Dermis microvascular lymphatic vessel endothelial cell (primary cell): Measurements from ENCODE around the gene ECEL1. TPM values are rescaled to one million over a fixed set of nuclear protein-coding genes. Genes with fewer than 3 reads are reported as not detected.
A peak's percentile ranks its signal among the peaks of the same experiment; 100 is the strongest.

Source experiments
- DNase-seq, 2 donors: peaks; one replicate each; pipeline versions ENCODE4 v3.0.0 to v3.0.0-alpha.2; 2010; ENCODE audit warnings: low read depth in 2 of 2
- total RNA-seq: library from RNA; depleted of rRNA; stranded (reverse); fragments of >200 nt; gene quantifications from 2 replicates; pipeline ENCODE4 v1.2.1, GENCODE V29; 2014

ECEL1 gene
- total RNA-seq, 1 donor from 2014 or later = not detected

DNA sequence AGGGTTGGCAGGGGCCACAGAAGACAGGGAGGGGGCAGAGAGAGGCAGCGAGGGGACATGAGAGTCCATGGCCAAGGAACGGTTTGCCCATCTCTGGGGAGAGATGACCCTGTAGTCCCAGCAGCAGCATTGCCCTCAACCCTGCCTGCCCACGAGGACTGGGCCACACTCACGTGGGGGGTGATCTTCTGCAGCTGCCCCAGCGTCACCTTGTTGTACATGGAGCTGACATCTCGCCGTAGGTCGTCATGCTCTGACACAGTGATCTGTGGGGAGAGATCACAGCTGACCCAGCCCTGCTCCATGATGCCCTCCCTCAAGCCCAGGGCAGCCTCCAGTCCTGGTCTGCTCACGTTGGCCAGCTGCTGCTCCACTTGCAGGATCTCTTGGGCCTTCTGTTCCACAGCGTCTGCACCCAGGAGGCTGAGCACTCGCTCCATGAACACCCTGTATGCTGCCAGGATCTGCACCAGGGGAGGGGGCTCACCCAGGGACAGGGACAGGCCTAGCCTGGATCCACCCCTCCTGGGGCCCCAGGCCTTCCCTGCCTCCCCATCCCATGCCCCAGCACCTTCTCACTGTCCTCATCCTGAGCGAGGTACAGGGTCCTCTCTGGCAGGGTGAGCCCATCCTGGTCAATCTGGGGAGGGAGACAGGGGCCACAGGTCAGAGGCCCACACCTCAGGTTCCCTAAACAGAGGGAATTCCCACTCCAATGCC, 2.8 kb downstream of the ECEL1 start:
- DNase-seq = no peak

DNA sequence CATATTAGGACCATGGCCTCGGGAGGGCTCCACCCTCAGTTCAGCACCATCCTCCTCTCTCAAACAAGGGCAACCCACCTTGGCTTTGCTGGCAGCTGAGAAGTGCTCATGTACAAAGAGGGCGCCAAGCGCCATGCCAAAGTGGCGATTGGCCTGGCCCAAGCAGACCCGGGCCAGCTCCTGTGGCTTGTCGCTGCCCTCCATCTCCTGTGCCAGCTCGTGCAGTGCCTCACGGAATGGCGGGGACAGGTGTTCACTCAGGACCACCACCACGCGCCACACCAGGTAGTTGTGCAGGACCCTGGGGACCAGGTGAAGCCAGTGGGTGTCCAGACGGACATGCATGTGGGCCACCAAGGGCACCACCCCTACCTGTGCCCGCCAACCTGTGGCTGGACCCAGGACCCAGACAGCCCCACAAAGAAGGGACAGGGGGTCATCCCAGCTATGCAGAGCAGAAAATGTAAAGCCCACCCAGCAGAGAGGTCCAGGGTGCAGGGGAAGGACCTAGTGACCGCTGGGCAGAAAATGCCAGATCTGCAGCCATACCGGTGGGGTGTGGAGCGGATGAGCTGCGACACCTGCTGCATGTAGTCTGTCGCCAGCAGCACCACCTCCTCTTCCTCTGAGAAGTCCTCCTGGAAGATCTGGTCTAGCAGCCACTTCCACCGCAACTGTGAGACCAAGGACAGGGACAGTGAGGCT, 3.6 kb downstream of the ECEL1 start:
- DNase-seq = no peak

DNA sequence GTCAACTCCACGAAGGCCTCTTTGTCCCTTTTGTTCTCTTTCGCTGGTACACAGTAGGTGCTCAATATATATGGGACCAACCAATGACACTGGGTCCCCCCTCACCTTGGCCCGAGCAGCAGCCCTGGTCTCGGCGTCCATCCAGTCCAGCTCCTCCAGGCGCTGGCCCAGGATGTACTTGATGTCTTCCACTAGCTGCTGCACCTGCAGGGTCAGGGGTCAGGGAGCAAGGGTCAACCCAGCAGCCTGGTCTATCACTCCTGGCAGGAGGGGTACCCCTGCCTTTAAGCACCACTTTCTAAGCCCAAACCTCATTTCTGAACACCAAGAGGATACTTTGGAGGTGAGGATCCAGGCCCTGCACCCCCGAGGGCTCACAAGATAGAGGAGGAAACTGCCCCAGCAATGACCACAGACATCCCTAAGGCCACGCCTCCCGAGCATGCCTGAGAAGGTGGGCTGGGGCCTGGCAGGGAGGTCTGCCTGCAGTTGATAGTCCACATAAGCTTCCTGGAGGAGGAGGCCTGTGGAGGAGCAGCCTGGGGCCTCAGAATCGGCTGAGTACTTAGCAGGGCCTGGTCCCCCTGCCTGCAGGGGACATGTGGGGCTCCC, 4.2 kb downstream of the ECEL1 start:
- no peak for DNase-seq

DNA sequence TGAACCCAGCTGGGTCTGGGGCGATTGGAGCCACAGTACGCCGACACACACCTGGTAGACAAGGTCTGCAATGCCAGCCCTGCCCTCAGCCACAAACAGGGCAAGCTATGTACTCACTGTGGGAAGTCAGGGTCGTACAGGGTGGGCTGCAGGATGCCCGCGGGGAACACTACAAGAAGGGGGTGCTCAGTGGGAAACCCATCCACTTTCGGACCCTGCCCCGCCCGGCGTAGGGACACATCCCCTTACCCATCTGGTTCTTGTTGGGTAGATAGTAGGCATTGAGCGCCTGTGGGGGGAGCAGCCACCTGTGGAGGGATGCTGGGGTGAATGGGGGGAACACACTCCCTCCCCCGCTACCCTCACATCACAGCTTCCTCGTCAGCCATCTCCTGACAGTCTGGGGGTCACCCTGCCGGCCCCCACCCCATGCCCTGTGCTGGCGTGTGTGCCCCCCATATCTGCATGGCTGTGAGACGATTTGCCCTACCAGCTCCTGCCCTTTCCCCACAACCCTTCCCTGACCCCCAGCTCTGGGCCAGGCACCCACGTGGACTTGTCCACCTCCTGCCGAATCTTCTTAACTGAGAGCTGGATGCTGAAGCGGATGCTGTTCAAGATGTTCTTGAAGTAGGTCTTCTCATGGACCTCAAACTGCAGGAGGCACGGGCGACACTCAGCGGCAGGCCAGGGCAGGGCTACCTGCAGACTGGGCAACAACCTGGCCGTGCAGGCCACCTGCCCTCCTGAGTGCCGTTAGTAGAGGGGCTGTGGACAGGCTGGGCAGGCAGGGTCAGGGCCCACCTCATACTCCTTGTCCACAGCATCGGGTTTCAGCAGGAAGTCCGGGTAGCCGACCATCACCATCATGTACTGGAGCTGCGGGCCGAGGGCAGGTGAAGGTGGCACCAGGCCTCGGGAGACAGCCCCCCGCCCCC, 5.1 kb downstream of the ECEL1 start:
- no peak for DNase-seq

DNA sequence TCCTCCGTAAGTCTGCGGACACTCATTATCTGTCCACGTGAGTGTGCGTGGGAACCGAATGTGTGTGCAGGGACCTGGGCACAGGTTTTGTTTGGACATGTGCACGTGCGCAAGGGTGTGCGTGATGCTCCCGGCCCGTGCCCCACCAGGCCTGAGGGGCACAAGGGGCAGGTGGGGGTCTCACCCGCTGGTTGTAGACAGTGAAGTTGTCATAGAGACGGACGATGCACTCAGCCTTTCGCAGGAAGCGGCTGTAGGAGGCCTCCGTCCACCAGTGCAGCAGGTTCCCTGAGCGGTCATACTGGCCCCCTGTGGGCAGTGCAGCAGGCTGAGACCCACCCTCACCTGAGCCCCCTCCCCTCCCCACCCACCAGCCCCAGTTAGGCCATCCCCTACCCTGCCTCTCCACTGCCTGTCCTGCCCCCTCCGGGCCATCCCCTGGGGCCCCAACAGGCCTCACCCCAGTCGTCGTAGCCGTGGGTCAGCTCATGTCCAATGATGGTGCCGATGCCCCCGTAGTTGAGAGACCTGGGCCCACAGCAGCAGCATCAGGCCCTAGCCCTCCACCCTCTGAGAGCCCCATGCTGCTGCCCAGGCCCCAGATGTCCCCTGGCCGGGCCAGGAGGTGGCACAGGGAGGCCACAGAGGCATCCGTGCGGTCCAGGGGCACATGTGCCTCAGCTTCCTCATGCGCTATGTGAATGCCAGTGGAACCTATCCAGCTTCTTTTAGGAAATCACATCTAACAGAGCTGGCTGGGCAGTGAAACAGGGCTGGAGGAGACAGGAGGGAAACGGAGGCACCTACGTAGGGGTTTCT, 6.1 kb downstream of the ECEL1 start:
- DNase-seq = no peak

DNA sequence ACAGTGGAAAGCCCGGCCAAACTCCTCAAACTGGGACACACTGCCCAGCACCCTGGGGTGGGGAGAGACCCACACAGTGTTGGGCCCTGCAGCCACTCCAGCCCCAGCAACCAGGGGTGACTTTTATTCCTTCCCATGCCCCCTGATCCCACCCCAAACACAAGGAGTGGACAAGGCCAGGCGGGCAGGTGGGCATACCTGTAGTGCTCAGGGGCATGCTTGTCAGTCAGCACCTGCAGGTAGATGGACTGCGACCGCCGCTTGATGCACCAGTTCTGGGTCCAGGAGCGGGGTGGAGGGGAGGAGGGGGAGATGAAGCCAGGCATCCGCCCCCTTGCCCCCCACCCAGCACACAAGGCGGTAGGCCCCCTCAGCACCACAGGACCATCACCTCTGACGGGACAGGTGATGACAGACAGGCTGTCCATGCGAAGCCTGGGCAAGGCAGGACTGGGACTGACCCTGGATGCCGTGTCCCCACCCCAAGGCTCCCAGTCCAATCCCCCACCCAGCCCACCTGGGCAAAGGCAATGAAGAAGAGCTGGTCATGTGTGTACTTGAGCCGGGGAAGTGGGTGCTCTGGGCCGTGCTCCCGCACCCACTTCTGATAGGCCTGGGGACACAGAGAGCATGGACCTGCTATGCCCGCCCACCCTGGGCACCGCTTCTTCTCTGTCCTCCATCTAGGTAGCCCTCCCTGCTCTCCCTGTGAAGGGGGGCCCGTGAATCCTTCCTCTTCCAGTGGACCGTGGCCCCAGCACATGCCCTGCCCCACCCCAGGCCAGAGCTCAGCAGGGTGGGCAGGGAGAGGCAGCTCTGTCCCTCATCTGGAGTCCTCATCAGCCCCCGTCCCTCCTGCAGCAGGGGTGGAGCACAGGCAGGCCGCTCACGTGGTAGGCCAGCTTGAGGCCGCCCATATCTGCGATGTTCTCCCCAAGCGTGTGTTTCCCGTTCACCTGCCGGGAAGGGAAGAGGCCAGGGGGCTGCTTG, 7.1 kb downstream of the ECEL1 start:
- no peak for DNase-seq

DNA sequence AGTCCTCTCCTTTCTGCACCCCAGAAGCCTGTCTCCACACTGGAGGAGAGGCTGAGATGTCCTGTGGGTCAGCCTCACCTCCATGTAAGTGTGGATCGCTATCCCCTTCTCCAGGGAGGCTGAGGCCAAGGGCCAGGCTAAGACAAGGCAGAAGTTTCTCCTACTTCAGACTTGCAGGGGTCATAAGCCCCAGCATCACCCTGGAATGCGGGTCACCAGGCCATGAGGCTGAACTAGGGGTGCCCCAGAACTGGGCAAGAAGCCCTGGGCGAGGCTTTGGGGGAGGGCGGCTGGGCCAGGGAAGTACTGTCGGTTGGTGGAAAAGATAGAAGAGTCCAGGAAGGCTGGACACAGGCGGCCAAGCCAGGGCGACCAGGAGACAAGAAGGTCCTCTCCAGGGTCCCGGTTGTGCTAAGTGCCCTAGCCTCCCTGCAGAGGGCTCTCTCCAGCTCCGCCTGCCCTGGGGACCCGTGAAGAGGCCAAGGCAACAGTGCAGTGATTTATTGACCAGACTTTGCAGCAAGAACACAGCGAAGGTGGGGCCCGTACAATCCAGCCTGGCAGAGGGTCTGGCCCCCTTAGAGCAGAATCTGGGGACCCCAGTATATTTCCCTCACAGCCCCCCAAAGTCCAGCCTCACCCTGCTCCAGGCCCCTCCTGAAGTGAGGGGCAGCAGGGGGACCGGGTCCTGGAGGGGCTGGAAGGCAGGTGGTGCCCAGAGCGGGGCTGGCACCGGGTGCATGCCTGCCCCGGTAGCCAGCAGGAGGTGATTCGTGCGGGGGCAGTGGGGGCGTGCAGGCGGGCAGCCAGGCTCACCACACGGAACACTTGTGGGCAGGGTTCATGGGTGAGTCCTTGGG, 8.1 kb downstream of the ECEL1 start:
- DNase-seq = no peak

DNA sequence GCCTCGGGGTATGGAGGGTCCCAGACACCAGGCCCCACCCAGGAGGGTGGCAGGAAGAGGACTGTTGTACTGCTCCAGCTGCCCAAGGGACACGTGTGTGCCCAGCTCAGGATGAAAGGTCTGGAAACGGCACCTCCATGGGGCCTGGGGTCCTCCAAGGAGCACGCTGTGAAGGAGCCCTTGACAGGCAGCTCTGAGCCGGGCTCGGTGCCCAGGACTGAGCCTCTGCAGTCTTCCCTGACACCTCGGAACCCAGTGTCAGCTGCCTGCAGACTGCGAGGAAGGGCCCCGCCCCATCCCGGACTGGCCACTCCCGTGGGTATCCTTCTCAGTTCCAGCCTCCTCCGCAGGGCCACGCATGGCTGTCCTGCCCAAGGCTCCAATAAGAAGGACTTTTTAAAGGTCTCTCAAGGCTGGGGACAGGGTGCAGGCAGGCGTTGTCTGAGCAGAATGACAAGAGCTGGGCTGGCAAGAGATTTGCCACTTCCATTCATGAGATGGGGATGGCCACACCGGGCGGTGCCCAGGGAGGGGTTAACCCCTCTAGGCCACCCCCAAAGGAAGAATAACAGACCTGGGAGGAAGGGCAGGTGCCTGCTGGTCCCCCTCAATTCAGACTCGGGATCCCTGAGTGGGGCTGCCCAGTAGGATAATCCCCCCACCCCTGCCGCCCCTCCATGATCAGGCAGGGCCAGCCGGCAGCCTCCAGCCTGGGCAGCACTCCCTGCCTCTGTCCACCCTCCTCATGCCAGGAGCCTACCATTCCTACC, 8.9 kb downstream of the ECEL1 start:
- DNase-seq = no peak

DNA sequence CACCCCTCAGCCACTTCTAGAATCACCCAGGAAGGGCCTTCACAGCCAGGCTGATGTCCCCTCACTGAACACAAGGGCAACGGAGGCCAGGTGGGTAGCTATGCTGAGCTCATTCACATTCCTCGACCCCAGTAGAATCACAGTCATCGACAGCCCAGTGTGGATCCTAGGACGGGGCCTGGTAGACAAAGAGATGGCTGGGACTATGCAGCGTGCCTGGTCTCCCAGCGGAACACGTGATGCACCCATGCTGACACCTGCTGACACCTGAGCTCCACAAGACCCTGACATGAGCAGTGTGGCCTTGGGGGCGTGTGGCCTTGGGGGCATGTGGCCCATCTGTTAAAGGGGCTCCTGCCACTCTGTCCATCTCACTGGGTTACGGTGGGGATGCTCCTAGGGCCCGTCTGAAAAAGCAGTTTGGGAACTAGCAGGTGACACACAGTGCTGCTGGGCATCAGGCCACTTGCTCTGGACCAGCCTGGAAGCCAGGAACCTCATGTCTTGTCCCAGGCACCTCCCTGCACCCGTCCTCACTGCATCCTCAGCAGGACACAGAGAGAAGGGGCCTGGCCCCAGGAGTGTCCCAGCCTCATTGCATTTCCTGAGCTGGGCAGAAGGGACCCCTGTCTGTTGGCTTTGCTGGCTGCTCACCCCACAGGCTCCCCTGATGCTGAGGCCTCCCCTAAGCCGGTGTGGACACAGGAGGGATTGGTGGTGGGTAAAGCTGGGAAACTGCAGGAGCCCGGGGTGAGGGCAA, 9.7 kb downstream of the ECEL1 start:
- DNase-seq = no peak

DNA sequence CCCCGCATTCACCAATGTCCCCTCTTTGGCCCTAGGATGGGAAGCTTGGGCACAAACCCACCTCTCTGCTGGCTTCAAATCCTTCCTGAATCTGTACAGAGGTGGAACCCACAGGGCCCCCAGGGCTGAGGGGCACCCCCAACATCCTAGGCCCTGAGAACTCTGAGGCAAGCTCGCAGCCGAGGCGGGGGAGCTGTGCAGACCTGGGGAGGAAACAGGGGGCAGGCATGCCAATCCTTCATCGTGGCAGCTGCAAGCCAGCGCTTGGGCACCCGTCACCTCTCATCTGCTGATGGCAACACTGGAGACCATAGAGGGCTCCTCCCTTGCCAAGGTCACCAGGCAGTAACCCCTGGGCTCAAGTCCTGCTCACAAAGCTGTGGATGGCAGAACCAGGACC, 10.8 kb downstream of the ECEL1 start:
- no peak for DNase-seq

DNA sequence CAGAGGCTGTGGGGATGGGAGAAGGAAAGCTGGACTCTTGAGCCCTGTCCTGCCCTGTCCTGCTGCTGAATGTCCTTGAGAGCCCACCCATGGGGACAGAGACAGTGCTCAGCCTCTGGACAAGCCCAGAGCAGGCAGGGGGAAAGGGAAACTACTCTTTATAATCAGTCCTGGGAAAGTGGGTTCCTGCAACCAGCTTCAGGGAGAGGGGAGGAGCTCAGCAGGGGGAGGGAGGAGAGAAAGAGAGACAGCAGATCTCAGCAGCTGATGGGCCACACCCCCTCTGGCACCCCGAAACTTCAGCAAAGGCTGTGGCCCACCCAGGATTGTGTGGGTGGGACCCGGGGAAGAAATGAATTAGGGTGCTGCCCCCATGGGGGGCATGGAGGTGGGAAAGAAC, 11.6 kb downstream of the ECEL1 start:
- DNase-seq = no peak

DNA sequence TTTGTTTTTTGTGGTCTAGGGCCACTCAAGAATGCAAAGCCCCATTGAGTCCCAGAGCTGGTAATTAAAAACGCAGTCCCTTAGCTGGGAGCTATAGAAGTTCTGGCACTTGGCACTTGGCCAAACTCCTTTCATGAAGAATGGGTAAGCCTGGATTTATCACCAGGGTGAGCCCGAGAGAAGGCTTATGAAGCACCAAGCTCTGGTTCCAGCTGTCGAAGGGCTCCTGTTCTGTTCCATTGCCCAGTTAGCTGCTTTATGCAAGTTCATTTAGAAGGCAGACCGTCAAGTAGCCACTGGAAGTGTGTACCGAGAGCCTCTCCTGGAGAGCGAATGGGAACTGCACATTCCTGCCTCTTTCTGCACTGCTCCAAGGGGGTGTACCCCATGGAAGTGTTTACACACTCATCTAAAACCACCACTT, 14.2 kb downstream of the ECEL1 start:
- DNase-seq = peak in 1 of 2 donors; percentile 17

DNA sequence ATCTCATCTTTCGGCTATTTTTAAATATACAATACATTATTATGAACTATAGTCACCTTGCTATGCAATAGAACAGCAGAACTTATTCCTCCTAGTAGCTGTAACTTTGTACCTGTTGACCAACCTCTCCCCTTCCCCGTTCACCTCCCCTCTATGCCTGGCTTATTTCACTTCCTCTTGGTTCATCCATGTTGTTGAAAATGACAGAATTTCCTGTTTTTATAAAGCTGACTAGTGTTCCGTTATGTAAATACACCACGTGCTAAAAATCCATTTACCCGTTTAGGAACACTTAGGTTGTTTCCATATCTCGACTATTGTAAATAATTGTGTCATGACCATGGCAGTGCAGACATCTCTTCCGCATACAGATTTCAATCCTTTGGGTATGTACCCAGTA, 21.4 kb downstream of the ECEL1 start:
- no peak for DNase-seq

DNA sequence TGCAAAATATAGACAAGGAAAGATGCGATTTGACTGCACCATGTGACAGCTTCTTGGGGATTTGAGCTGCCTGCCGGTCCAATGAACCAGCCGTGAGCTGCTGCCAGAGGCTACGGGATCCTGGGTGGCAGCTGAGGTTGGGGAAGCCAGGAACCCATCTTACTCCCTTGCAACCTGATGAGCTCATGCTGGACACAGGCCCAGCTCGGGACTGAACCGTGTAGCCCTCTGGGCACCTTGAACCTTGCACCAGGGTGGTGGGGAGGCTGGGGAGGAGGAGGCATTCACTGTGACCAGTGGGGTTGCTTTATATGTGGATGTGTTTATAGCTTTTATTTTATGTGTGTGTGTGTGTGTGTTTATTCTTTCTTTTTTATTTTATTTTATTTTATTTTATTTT, 22.6 kb downstream of the ECEL1 start:
- DNase-seq = no peak

DNA sequence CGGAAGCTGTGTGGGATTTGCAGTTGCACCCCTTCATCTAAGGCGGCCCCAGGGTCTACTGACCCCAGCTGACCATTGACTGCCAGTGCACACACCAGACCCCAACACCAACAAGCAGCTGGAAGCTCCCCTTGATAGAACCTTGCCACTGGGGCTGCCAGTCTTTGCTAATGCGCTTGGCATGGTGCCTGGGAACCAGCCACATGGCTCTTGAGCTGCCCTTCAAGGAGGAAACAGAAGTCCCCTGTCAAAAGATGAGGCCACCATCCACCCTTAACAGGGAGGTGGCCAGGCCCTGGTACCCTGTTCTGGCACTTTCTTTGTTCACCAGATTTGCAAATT, 23.1 kb downstream of the ECEL1 start:
- no peak for DNase-seq

DNA sequence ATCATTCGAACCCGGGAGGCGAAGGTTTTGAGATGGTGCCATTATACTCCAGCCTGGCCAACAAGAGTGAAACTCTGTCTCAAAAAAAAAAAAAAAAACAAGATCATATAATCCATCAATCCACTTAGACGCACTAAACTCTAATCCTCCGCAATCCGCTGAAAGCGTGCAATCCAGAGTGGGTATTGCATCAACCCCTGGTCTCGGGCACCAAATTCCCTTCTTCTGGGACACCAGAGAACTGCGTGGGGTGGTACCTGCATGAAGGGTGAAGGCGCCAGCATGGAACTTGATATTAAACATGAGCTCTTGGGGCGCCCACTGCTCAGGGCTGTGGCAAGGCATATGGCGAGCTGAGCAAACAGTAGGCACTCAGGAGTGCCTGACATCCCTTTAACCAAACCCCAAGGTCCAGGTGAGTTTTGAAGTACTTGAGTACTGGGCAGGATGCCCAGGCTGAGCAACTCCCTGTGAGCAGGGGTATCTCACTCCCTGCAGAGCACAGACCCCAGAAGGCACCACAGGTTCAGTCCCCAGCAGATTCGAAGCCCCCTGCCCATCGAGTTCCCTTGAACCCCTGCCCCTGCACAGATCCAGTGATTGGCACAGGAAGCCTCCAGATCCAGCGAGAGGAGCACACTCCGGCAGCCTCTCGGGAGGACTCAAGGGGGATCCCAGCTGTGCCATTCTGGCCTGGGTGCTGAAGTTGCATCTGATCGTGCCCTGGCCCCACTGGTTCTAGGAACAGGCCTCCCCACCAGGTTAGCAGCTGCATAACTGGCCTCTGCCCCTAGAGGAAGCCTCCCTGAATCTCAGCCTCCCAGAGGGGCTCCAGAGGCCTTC, 23.7 kb downstream of the ECEL1 start:
- no peak for DNase-seq
